ENCODE measurements around the gene OR10W1. TPM values are rescaled to one million over a fixed set of nuclear protein-coding genes. Genes with fewer than 3 reads are reported as not detected.

The OR10W1 gene
- total RNA-seq, result not detected

- H3K36me3 ChIP-seq, result no peaks in the 10 kb centered on the region
- H3K4me1 ChIP-seq, result no peaks in the 10 kb centered on the region
- DNase-seq (ENCODE audit: low spot score in 2 of 2), result no peak
- H3K27ac ChIP-seq, result no peak within 1 kb of the TSS
- no peak within 1 kb of the TSS for H3K4me3 ChIP-seq
- intact Hi-C loops (cut with DNase I; ENCODE audit: low total_unique reads), result no loop called here
- H3K27me3 ChIP-seq, result no peaks in the 10 kb centered on the region
- no peak for TF ChIP-seq POLR2AphosphoS5 (IDR thresholded peaks at IDR 0.05)
- TF ChIP-seq CTCF (IDR thresholded peaks at IDR 0.05), result no peak
- no peak for TF ChIP-seq POLR2A (IDR thresholded peaks at IDR 0.05)
- peaks cover 0 to 6% of the 10 kb centered on the region in 2 donors for H3K9me3 ChIP-seq
These were observed at the start of gene OR10W1 for GRCh38 chr11:58268142-58268541. Gene OR10W1 (minus strand): TSS chr11:58268260. CDS start chr11:58267858, 402 bp downstream.

- H3K27ac ChIP-seq, result no peak overlapping the region
- H3K4me1 ChIP-seq, result no peaks in the 10 kb centered on the region
- no peaks in the 10 kb centered on the region for H3K36me3 ChIP-seq
- TF ChIP-seq CTCF (IDR thresholded peaks at IDR 0.05) (no peak), POLR2A (IDR thresholded peaks at IDR 0.05) (no peak), POLR2AphosphoS5 (IDR thresholded peaks at IDR 0.05) (no peak)
- H3K9me3 ChIP-seq, result peaks cover 0 to 4% of the 10 kb centered on the region in 2 donors
- DNase-seq (ENCODE audit: low spot score in 2 of 2), result no peak
- intact Hi-C loops (cut with DNase I; ENCODE audit: low total_unique reads), result no loop called here
- H3K4me3 ChIP-seq, result no peak overlapping the region
- H3K27me3 ChIP-seq, result no peaks in the 10 kb centered on the region
These were observed 48.1 kb upstream of the OR10W1 start for GRCh38 chr11:58316142-58316541.

- Histone ChIP-seq H3K27me3 (no peaks in the 10 kb centered on the region), H3K4me1 (no peaks in the 10 kb centered on the region), H3K9me3 (no peaks in the 10 kb centered on the region), H3K4me3 (no peak overlapping the region), H3K36me3 (no peaks in the 10 kb centered on the region), H3K27ac (no peak overlapping the region)
- TF ChIP-seq POLR2AphosphoS5 (IDR thresholded peaks at IDR 0.05) (no peak), CTCF (IDR thresholded peaks at IDR 0.05) (no peak), POLR2A (IDR thresholded peaks at IDR 0.05) (no peak)
- no peak for DNase-seq (ENCODE audit: low spot score in 2 of 2)
- intact Hi-C loops (cut with DNase I; ENCODE audit: low total_unique reads), result no loop called here
These were observed 33.5 kb upstream of the OR10W1 start for GRCh38 chr11:58301576-58301975.

- Histone ChIP-seq H3K27ac (no peak overlapping the region), H3K9me3 (no peaks in the 10 kb centered on the region), H3K4me3 (no peak overlapping the region), H3K36me3 (peaks cover 3% of the 10 kb centered on the region), H3K27me3 (no peaks in the 10 kb centered on the region), H3K4me1 (no peaks in the 10 kb centered on the region)
- TF ChIP-seq CTCF (IDR thresholded peaks at IDR 0.05) (no peak), POLR2A (IDR thresholded peaks at IDR 0.05) (no peak), POLR2AphosphoS5 (IDR thresholded peaks at IDR 0.05) (no peak)
- intact Hi-C loops (cut with DNase I; ENCODE audit: low total_unique reads), result no loop called here
- DNase-seq (ENCODE audit: low spot score in 2 of 2), result no peak
These were observed 24.0 kb upstream of the OR10W1 start for GRCh38 chr11:58292017-58292416.

- H3K27me3 ChIP-seq, result no peaks in the 10 kb centered on the region
- no peaks in the 10 kb centered on the region for H3K36me3 ChIP-seq
- intact Hi-C loops (cut with DNase I; ENCODE audit: low total_unique reads), result no loop called here
- no peak overlapping the region for H3K27ac ChIP-seq
- no peak overlapping the region for H3K4me3 ChIP-seq
- TF ChIP-seq POLR2AphosphoS5 (IDR thresholded peaks at IDR 0.05) (no peak), CTCF (IDR thresholded peaks at IDR 0.05) (no peak), POLR2A (IDR thresholded peaks at IDR 0.05) (no peak)
- H3K9me3 ChIP-seq, result no peaks in the 10 kb centered on the region
- DNase-seq (ENCODE audit: low spot score in 2 of 2), result no peak
- H3K4me1 ChIP-seq, result no peaks in the 10 kb centered on the region
These were observed 21.2 kb upstream of the OR10W1 start for GRCh38 chr11:58289266-58289665.

Measured in breast epithelium (tissue), 4 donors.